Measurements from ENCODE around the gene XXYLT1. TPM values are rescaled to one million over a fixed set of nuclear protein-coding genes. Genes with fewer than 3 reads are reported as not detected.
"Not testable (repeated sequence)": the region's sequence is repeated elsewhere in the genome, so short reads cannot be mapped to it uniquely, and the experiment has no call there.

The XXYLT1 gene
- total and polyA plus RNA-seq, 10 donors, result 2.7 to 22.3 (median 9.5) TPM

GRCh38 chr3:195189821-195190220 lies 81.1 kb downstream of the XXYLT1 start:
- Histone ChIP-seq H3K27ac (no peak overlapping the region), H3K4me3 (no peak overlapping the region), H3K27me3 (replicated peaks in 1 of 7) (no peaks in the 10 kb centered on the region), H3K9me3 (peaks cover 0 to 23% (median 20%) of the 10 kb centered on the region in 8 donors), H3K4me1 (peaks cover 0 to 25% (median 18%) of the 10 kb centered on the region in 6 donors), H3K36me3 (no peaks in the 10 kb centered on the region)
- intact Hi-C loops (cut with DNase I; ENCODE audit: low total_unique reads), result no loop called here
- no peak for DNase-seq
- WGBS, 5 donors, result 92 to 100% (median 97%) methylated on average over 1 of the region's 1 CpG
- TF ChIP-seq POLR2A (IDR thresholded peaks at IDR 0.05) (no peak), POLR2AphosphoS5 (IDR thresholded peaks at IDR 0.05) (no peak), CTCF (IDR thresholded peaks at IDR 0.05 in 8 of 11, conservative IDR thresholded peaks at IDR 0.05 in 3 of 11) (no peak)

- WGBS, 5 donors, result 88 to 99% (median 95%) methylated on average over 3 of the region's 3 CpGs
- intact Hi-C loops (cut with DNase I; ENCODE audit: low total_unique reads), result no loop called here
- no peak for DNase-seq
Observed at GRCh38 chr3:195188426-195188927, 82.5 kb downstream of the XXYLT1 start.

GRCh38 chr3:195187609-195188425 lies 83.1 kb downstream of the XXYLT1 start:
- TF ChIP-seq POLR2A (IDR thresholded peaks at IDR 0.05) (no peak), CTCF (IDR thresholded peaks at IDR 0.05 in 8 of 11, conservative IDR thresholded peaks at IDR 0.05 in 3 of 11) (no peak), POLR2AphosphoS5 (IDR thresholded peaks at IDR 0.05) (no peak)
- Histone ChIP-seq H3K4me3 (no peak overlapping the region), H3K4me1 (peaks cover 0 to 23% (median 12%) of the 10 kb centered on the region in 6 donors), H3K27ac (no peak overlapping the region), H3K9me3 (peaks cover 0 to 23% (median 20%) of the 10 kb centered on the region in 8 donors), H3K36me3 (no peaks in the 10 kb centered on the region), H3K27me3 (replicated peaks in 1 of 7) (no peaks in the 10 kb centered on the region)
- DNase-seq, result no peak
- intact Hi-C loops (cut with DNase I; ENCODE audit: low total_unique reads), result no loop called here
- 66 to 79% (median 73%) methylated on average over 5 of the region's 5 CpGs for WGBS, 5 donors

More at GRCh38 chr3:195188426-195188927, 82.5 kb downstream of the XXYLT1 start:
- H3K27ac ChIP-seq, result no peak overlapping the region
- TF ChIP-seq POLR2A (IDR thresholded peaks at IDR 0.05), result no peak
- TF ChIP-seq CTCF (IDR thresholded peaks at IDR 0.05 in 8 of 11, conservative IDR thresholded peaks at IDR 0.05 in 3 of 11), result no peak
- TF ChIP-seq POLR2AphosphoS5 (IDR thresholded peaks at IDR 0.05), result no peak
- H3K9me3 ChIP-seq, result peaks cover 0 to 23% (median 20%) of the 10 kb centered on the region in 8 donors
- no peaks in the 10 kb centered on the region for H3K27me3 ChIP-seq (replicated peaks in 1 of 7)
- H3K4me1 ChIP-seq, result peaks cover 0 to 23% (median 12%) of the 10 kb centered on the region in 6 donors
- no peak overlapping the region for H3K4me3 ChIP-seq
- H3K36me3 ChIP-seq, result no peaks in the 10 kb centered on the region

- H3K36me3 ChIP-seq; H3K27me3 ChIP-seq (replicated peaks in 1 of 7); H3K4me3 ChIP-seq; DNase-seq; intact Hi-C loops (cut with DNase I; ENCODE audit: low total_unique reads): not testable (repeated sequence)
- peaks cover 0 to 18% (median 13%) of the 10 kb centered on the region in 8 donors for H3K9me3 ChIP-seq
- 77 to 87% (median 86%) methylated on average over 6 of the region's 6 CpGs for WGBS, 5 donors
- peaks cover 0 to 35% (median 18%) of the 10 kb centered on the region in 6 donors for H3K4me1 ChIP-seq
- peak overlapping the region in 1 of 8 donors; percentile 68 for H3K27ac ChIP-seq
Observed at GRCh38 chr3:195186710-195187047, 84.3 kb downstream of the XXYLT1 start.

Data from spleen (tissue), 11 donors.